Progenitor cell of endocrine pancreas (in vitro differentiated cells): ENCODE results near the gene CCDC148. TPM values are rescaled to one million over a fixed set of nuclear protein-coding genes. Genes with fewer than 3 reads are reported as not detected.
"Not testable (repeated sequence)": the region's sequence is repeated elsewhere in the genome, so short reads cannot be mapped to it uniquely, and the experiment has no call there.

Experiments
- DNase-seq: peaks from one replicate; pipeline ENCODE4 v3.0.0; 2021; ENCODE audit warnings: low spot score; ENCODE audit not compliant: unreplicated experiment
- H3K27ac Mint-ChIP-seq: 2 replicates; pipeline ENCODE4 v1.8.0; 2021; ENCODE audit warnings: mild to moderate bottlenecking, moderate library complexity, mixed read lengths
- H3K27me3 Mint-ChIP-seq: 2 replicates; pipeline ENCODE4 v1.8.0; 2021; ENCODE audit warnings: mixed read lengths
- H3K36me3 Mint-ChIP-seq: 2 replicates; pipeline ENCODE4 v1.8.0; 2022; ENCODE audit warnings: mixed read lengths; ENCODE audit not compliant: insufficient read depth
- H3K4me1 Mint-ChIP-seq: 2 replicates; pipeline ENCODE4 v1.8.0; 2021; ENCODE audit warnings: low read depth, mixed read lengths
- H3K4me3 Mint-ChIP-seq: 2 replicates; pipeline ENCODE4 v1.8.0; 2021; ENCODE audit warnings: low read depth, mild to moderate bottlenecking, moderate library complexity, mixed read lengths
- H3K9me3 Mint-ChIP-seq: 2 replicates; pipeline ENCODE4 v1.8.0; 2021; ENCODE audit warnings: low read depth, mixed read lengths
- CTCF ChIP-seq: fragments of 200-600 bp; sonication (generic); IDR thresholded peaks from one replicate; pipeline ENCODE4 v1.5.0; 2021; ENCODE audit warnings: antibody characterized with exemption, mild to moderate bottlenecking; ENCODE audit not compliant: unreplicated experiment
- total RNA-seq: library from RNA; stranded (reverse); gene quantifications from 2 replicates; pipeline ENCODE4 v1.2.1, GENCODE V29; 2021

Gene CCDC148
- total RNA-seq, 1 donor from 2014 or later, result 3.9 TPM

- peaks cover 6% of the 10 kb centered on the region for H3K36me3 Mint-ChIP-seq
- no peak overlapping the region for H3K27ac Mint-ChIP-seq
- H3K27me3 Mint-ChIP-seq, result no peaks in the 10 kb centered on the region
- peaks cover 19% of the 10 kb centered on the region for H3K9me3 Mint-ChIP-seq
- TF ChIP-seq CTCF, result no peak
- no peak for DNase-seq
- H3K4me1 Mint-ChIP-seq, result peaks cover 1% of the 10 kb centered on the region
- H3K4me3 Mint-ChIP-seq, result no peak overlapping the region
Measured at GRCh38 chr2:158337018-158337417, 119.5 kb downstream of the CCDC148 start.

GRCh38 chr2:158331799-158332198 is 124.8 kb downstream of the CCDC148 start:
- H3K4me1 Mint-ChIP-seq, H3K36me3 Mint-ChIP-seq, H3K4me3 Mint-ChIP-seq, H3K27ac Mint-ChIP-seq, H3K27me3 Mint-ChIP-seq, DNase-seq: not testable (repeated sequence)
- peaks cover 36% of the 10 kb centered on the region for H3K9me3 Mint-ChIP-seq

GRCh38 chr2:158325782-158326340 is 130.7 kb downstream of the CCDC148 start:
- no peak for TF ChIP-seq CTCF
- H3K4me3 Mint-ChIP-seq, result no peak overlapping the region
- H3K27ac Mint-ChIP-seq, result no peak overlapping the region
- no peak for DNase-seq
- H3K36me3 Mint-ChIP-seq, result no peaks in the 10 kb centered on the region
- no peaks in the 10 kb centered on the region for H3K4me1 Mint-ChIP-seq
- H3K9me3 Mint-ChIP-seq, result peaks cover 5% of the 10 kb centered on the region
- H3K27me3 Mint-ChIP-seq, result no peaks in the 10 kb centered on the region

GRCh38 chr2:158325031-158325781 is 131.3 kb downstream of the CCDC148 start:
- Mint-ChIP-seq H3K9me3 (no peaks in the 10 kb centered on the region), H3K4me1 (no peaks in the 10 kb centered on the region), H3K36me3 (no peaks in the 10 kb centered on the region), H3K27me3 (no peaks in the 10 kb centered on the region), H3K27ac (no peak overlapping the region), H3K4me3 (no peak overlapping the region)
- no peak for DNase-seq
- no peak for TF ChIP-seq CTCF

- Mint-ChIP-seq H3K36me3 (no peaks in the 10 kb centered on the region), H3K4me3 (no peak overlapping the region), H3K27me3 (no peaks in the 10 kb centered on the region), H3K9me3 (no peaks in the 10 kb centered on the region), H3K4me1 (no peaks in the 10 kb centered on the region), H3K27ac (no peak overlapping the region)
- DNase-seq, result no peak
- TF ChIP-seq CTCF, result no peak
Measured at GRCh38 chr2:158323381-158323780, 133.2 kb downstream of the CCDC148 start.

GRCh38 chr2:158321264-158321663 is 135.3 kb downstream of the CCDC148 start:
- no peaks in the 10 kb centered on the region for H3K27me3 Mint-ChIP-seq
- no peak overlapping the region for H3K27ac Mint-ChIP-seq
- H3K9me3 Mint-ChIP-seq, result no peaks in the 10 kb centered on the region
- TF ChIP-seq CTCF, result no peak
- no peaks in the 10 kb centered on the region for H3K36me3 Mint-ChIP-seq
- no peaks in the 10 kb centered on the region for H3K4me1 Mint-ChIP-seq
- H3K4me3 Mint-ChIP-seq, result no peak overlapping the region
- no peak for DNase-seq
